GM19239 (cell line): Measurements from ENCODE around the gene GSTO1.

Experiments
- DNase-seq: peaks from one replicate; pipeline ENCODE4 v3.0.0; 2011; ENCODE audit warnings: low spot score; ENCODE audit not compliant: insufficient read length
- FAIRE-seq: peaks from 2 replicates; lab custom pipeline; 2011; peaks lifted over from hg19 to GRCh38; lab: Jason Lieb, UNC

The GSTO1 gene

GRCh38 chr10:104273899-104274575 lies 19.3 kb downstream of the GSTO1 start:
- FAIRE-seq = no peak

GRCh38 chr10:104274762-104275721 lies 20.4 kb downstream of the GSTO1 start:
- peak; percentile 49 for FAIRE-seq
- no peak for DNase-seq

More at GRCh38 chr10:104273899-104274575, 19.3 kb downstream of the GSTO1 start:
- DNase-seq = no peak

GRCh38 chr10:104276192-104276591 lies 21.5 kb downstream of the GSTO1 start:
- FAIRE-seq (no peak), DNase-seq (no peak)

GRCh38 chr10:104277785-104278184 lies 23.1 kb downstream of the GSTO1 start:
- no peak for DNase-seq
- FAIRE-seq = no peak

- no peak for DNase-seq
These were observed 25.0 kb downstream of the GSTO1 start for GRCh38 chr10:104279550-104280259.

GRCh38 chr10:104281694-104282093 lies 27.0 kb downstream of the GSTO1 start:
- FAIRE-seq (no peak), DNase-seq (no peak)

More at GRCh38 chr10:104279550-104280259, 25.0 kb downstream of the GSTO1 start:
- FAIRE-seq = no peak

- no peak for DNase-seq
- FAIRE-seq = no peak
These were observed 30.2 kb downstream of the GSTO1 start for GRCh38 chr10:104284846-104285245.

GRCh38 chr10:104286939-104287338 lies 32.2 kb downstream of the GSTO1 start:
- FAIRE-seq (no peak), DNase-seq (no peak)

GRCh38 chr10:104288355-104288754 lies 33.7 kb downstream of the GSTO1 start:
- FAIRE-seq (no peak), DNase-seq (no peak)

GRCh38 chr10:104291439-104291951 lies 36.8 kb downstream of the GSTO1 start:
- peak; percentile 80 for DNase-seq
- peak; percentile 91 for FAIRE-seq

GRCh38 chr10:104293011-104293410 lies 38.3 kb downstream of the GSTO1 start:
- DNase-seq = no peak
- no peak for FAIRE-seq

GRCh38 chr10:104293781-104294321 lies 39.2 kb downstream of the GSTO1 start:
- FAIRE-seq (no peak), DNase-seq (no peak)

- FAIRE-seq (no peak), DNase-seq (no peak)
These were observed 42.2 kb downstream of the GSTO1 start for GRCh38 chr10:104296687-104297436.

- no peak for FAIRE-seq
- no peak for DNase-seq
These were observed 43.3 kb downstream of the GSTO1 start for GRCh38 chr10:104297697-104298660.

- FAIRE-seq = no peak
- DNase-seq = no peak
These were observed 44.6 kb downstream of the GSTO1 start for GRCh38 chr10:104299031-104299904.

- no peak for DNase-seq
These were observed 45.5 kb downstream of the GSTO1 start for GRCh38 chr10:104300002-104300735.

More at GRCh38 chr10:104300002-104300735, 45.5 kb downstream of the GSTO1 start:
- no peak for FAIRE-seq
